Loucy (cell line): ENCODE data around the gene CRYBG3.
A peak's percentile ranks its signal among the peaks of the same experiment; 100 is the strongest.

Source experiments
- H2AFZ ChIP-seq: fragments of 200-600 bp; sonication (generic); 2 replicates; pipeline ENCODE4 v1.6.0; 2016; ENCODE audit warnings: antibody characterized with exemption, mild to moderate bottlenecking, low read length, moderate library complexity
- H3F3A ChIP-seq: fragments of 200-600 bp; 2 replicates; pipeline ENCODE4 v1.6.0; 2016; ENCODE audit warnings: antibody characterized with exemption, low read depth, mild to moderate bottlenecking
- H3K27me3 ChIP-seq: fragments of 200-600 bp; sonication (generic); 2 replicates; pipeline ENCODE4 v1.6.1; 2014; ENCODE audit warnings: low read length, mild to moderate bottlenecking; ENCODE audit not compliant: insufficient read depth, poor library complexity, severe bottlenecking
- H3K36me3 ChIP-seq: fragments of 200-600 bp; sonication (generic); 2 replicates; pipeline ENCODE4 v1.6.1; 2016; ENCODE audit warnings: low read length; ENCODE audit not compliant: insufficient read depth
- H3K4me1 ChIP-seq: fragments of 200-600 bp; sonication (generic); 2 replicates; pipeline ENCODE4 v1.5.1; 2014; ENCODE audit warnings: low read length, mild to moderate bottlenecking; ENCODE audit not compliant: insufficient read depth, poor library complexity, severe bottlenecking
- H3K4me2 ChIP-seq: fragments of 200-600 bp; sonication (generic); 2 replicates; pipeline ENCODE4 v1.6.0; 2014; ENCODE audit warnings: antibody characterized with exemption, low read length, low read depth, mild to moderate bottlenecking; ENCODE audit not compliant: poor library complexity, severe bottlenecking
- H3K4me3 ChIP-seq: fragments of 200-600 bp; sonication (generic); 2 replicates; pipeline ENCODE4 v1.5.1; 2014; ENCODE audit warnings: low read length, mild to moderate bottlenecking, mixed read lengths; ENCODE audit not compliant: poor library complexity, severe bottlenecking
- H3K79me2 ChIP-seq: fragments of 200-600 bp; sonication (generic); 2 replicates; pipeline ENCODE4 v1.6.1; 2014; ENCODE audit warnings: low read length; ENCODE audit not compliant: insufficient read depth
- H3K9ac ChIP-seq: fragments of 200-600 bp; sonication (generic); 2 replicates; pipeline ENCODE4 v1.6.0; 2014; ENCODE audit warnings: mild to moderate bottlenecking, low read depth, low read length, moderate library complexity; ENCODE audit not compliant: poor library complexity, severe bottlenecking
- H3K9me2 ChIP-seq: fragments of 200-600 bp; sonication (generic); replicated peaks from 2 replicates; pipeline ENCODE4 v1.6.1; 2016; ENCODE audit warnings: low read depth, low read length, mixed read lengths
- H3K9me3 ChIP-seq: fragments of 200-600 bp; sonication (generic); 2 replicates; pipeline ENCODE4 v1.6.1; 2014; ENCODE audit warnings: mild to moderate bottlenecking, antibody characterized with exemption, low read length, low read depth; ENCODE audit not compliant: insufficient read depth
- H4K20me1 ChIP-seq: fragments of 200-600 bp; sonication (generic); 2 replicates; pipeline ENCODE4 v1.6.0; 2014; ENCODE audit warnings: antibody characterized with exemption, low read length, mild to moderate bottlenecking; ENCODE audit not compliant: insufficient read depth, poor library complexity, severe bottlenecking
- EZH2phosphoT487 ChIP-seq: fragments of 200-600 bp; IDR thresholded peaks from 2 replicates; pipeline ENCODE4 v1.6.1; 2018; ENCODE audit warnings: antibody characterized with exemption, mild to moderate bottlenecking, moderate library complexity, borderline replicate concordance
- TF ChIP-seq, protein P1 (sequence below): fragments of 200-600 bp; sonication (generic); conservative IDR thresholded peaks from 2 replicates; pipeline ENCODE4 v1.5.1; 2014; ENCODE audit warnings: mild to moderate bottlenecking, antibody characterized with exemption, low read length

The CRYBG3 gene

DNA sequence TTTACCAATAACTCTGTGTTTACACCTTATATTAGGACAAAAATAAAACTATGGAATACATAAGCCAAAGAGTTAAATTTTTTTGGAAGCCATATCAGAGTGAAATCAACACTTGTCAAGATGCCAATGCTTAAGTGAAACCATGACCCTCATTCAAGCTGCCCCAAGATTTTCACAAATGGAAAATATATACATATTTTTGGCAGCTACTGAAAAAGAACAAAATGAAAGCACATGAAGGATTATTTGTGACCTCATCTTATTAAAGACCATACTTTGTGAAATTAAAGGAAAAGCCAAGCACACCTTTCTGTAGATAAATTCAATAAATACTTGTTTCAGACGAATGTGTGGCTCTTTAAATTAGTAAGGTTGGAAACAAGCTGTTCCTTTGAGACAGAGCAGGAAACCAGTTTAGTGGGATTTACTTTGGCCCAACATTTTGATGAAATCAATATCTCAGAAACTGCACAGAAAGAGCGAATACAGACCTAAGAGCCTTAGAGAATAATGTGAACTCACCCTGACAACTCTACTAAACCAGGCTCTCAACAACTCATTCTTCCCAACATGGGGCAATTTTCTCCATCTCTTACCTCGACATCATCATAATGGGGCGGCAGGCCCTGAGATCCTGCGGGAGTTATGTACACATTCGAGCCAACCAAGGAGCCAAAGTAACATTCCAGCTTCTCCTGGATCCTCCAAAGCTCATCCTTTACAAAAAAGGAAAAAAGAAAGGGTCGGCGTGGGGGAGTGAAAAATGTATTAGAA lies 139.4 kb downstream of the CRYBG3 start:
- Histone ChIP-seq H3K9ac (no peak overlapping the region), H3F3A (no peaks in the 10 kb centered on the region), H3K36me3 (peaks cover 9% of the 10 kb centered on the region; the same call in 1 of the 2 replicates), H4K20me1 (no peaks in the 10 kb centered on the region), H3K4me3 (no peak overlapping the region), H3K79me2 (peaks cover 12% of the 10 kb centered on the region; the same call in 1 of the 2 replicates), H3K4me1 (peaks cover 22% of the 10 kb centered on the region), H3K27me3 (no peaks in the 10 kb centered on the region), H2AFZ (no peak overlapping the region), H3K4me2 (peak overlapping the region; percentile 49), H3K9me3 (no peaks in the 10 kb centered on the region), H3K9me2 (no peaks in the 10 kb centered on the region)
- TF ChIP-seq, protein P1, sequence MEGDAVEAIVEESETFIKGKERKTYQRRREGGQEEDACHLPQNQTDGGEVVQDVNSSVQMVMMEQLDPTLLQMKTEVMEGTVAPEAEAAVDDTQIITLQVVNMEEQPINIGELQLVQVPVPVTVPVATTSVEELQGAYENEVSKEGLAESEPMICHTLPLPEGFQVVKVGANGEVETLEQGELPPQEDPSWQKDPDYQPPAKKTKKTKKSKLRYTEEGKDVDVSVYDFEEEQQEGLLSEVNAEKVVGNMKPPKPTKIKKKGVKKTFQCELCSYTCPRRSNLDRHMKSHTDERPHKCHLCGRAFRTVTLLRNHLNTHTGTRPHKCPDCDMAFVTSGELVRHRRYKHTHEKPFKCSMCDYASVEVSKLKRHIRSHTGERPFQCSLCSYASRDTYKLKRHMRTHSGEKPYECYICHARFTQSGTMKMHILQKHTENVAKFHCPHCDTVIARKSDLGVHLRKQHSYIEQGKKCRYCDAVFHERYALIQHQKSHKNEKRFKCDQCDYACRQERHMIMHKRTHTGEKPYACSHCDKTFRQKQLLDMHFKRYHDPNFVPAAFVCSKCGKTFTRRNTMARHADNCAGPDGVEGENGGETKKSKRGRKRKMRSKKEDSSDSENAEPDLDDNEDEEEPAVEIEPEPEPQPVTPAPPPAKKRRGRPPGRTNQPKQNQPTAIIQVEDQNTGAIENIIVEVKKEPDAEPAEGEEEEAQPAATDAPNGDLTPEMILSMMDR, result no peak
- no peak for TF ChIP-seq EZH2phosphoT487

DNA sequence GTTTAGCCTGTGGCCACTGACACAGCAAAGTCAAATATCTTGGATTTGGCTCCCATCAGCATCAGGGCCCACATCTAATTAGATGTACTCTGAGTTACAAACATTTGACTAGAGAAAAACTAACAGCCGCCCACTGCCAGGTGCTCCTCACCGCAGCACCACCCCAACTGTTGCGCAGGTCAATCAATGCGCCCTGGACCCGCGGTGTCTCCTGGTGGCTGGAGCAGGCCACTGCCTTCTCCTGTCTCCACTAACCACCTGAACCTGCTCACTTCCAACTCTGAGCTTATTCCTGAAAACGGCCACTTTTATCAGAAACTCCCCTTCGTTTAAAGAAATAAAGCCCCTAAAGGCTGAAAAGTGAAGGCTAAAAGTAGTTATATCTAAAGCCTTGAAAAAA lies 146.2 kb downstream of the CRYBG3 start:
- no peaks in the 10 kb centered on the region for H3F3A ChIP-seq
- H3K9ac ChIP-seq, result no peak overlapping the region
- H3K9me3 ChIP-seq, result no peaks in the 10 kb centered on the region
- no peaks in the 10 kb centered on the region for H3K36me3 ChIP-seq
- H4K20me1 ChIP-seq, result peaks cover 5% of the 10 kb centered on the region
- H2AFZ ChIP-seq, result no peak overlapping the region
- H3K4me2 ChIP-seq, result peak overlapping the region; percentile 96
- no peaks in the 10 kb centered on the region for H3K27me3 ChIP-seq
- no peak overlapping the region for H3K4me3 ChIP-seq
- TF ChIP-seq, protein P1, result 0 out of 2 replicates have a peak, but pooled peaks have one; percentile 18
- TF ChIP-seq EZH2phosphoT487, result no peak
- H3K4me1 ChIP-seq, result peaks cover 55% of the 10 kb centered on the region
- no peaks in the 10 kb centered on the region for H3K9me2 ChIP-seq
- peaks cover 20% of the 10 kb centered on the region; the same call in 1 of the 2 replicates for H3K79me2 ChIP-seq

DNA sequence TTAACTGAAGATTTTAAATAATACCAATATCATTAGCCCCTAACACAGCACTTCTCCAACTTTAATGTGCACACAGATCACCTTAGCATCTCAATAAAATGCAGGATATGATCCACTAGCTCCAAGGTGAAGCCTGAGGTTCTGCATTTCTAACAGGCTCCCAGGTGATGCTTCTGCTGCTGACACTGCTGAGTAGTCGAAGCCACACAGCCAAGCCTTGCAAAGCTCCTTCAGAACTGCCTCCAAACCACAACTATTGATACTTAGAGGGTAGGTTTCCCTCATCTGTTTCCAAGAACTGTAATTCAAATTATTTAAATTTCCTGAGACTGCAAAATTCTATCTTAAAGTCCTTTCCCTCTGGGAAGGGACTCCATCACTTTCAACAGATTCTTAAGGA lies 146.6 kb downstream of the CRYBG3 start:
- Histone ChIP-seq H2AFZ (no peak overlapping the region), H3K9me2 (no peaks in the 10 kb centered on the region), H3K27me3 (no peaks in the 10 kb centered on the region), H3K9me3 (no peaks in the 10 kb centered on the region), H3K9ac (no peak overlapping the region), H3K4me3 (no peak overlapping the region), H3K36me3 (no peaks in the 10 kb centered on the region), H3K4me2 (peak overlapping the region; percentile 96), H3K79me2 (peaks cover 17% of the 10 kb centered on the region; the same call in 1 of the 2 replicates), H4K20me1 (peaks cover 5% of the 10 kb centered on the region), H3K4me1 (peaks cover 58% of the 10 kb centered on the region), H3F3A (no peaks in the 10 kb centered on the region)
- TF ChIP-seq EZH2phosphoT487, result no peak
- TF ChIP-seq, protein P1, result no peak
